ENCODE measurements around the gene FAM98A.

The FAM98A gene

DNA sequence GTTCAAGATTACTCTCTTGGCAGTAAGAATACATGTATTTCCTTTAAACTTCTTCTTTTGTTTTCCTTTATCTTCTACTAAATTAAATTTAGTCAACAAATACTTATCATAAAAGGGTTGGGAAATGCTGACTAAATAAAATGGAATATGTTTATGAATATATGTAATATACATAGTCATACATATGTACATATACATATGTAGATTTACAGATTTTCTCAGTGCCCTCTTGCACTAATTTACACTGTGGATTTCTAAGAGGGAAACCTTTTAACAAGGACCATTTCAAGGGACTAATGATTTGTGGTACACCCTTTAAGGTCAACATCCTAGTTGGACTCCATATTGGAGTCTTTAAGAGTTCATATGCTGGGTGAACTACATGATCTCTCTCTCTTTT, 37.2 kb downstream of the FAM98A start:
- no peak for DNase-seq (ENCODE audit: low read depth)
- no peak overlapping the region for H3K4me3 ChIP-seq (ENCODE audit: low read length)
- TF ChIP-seq, protein P1, sequence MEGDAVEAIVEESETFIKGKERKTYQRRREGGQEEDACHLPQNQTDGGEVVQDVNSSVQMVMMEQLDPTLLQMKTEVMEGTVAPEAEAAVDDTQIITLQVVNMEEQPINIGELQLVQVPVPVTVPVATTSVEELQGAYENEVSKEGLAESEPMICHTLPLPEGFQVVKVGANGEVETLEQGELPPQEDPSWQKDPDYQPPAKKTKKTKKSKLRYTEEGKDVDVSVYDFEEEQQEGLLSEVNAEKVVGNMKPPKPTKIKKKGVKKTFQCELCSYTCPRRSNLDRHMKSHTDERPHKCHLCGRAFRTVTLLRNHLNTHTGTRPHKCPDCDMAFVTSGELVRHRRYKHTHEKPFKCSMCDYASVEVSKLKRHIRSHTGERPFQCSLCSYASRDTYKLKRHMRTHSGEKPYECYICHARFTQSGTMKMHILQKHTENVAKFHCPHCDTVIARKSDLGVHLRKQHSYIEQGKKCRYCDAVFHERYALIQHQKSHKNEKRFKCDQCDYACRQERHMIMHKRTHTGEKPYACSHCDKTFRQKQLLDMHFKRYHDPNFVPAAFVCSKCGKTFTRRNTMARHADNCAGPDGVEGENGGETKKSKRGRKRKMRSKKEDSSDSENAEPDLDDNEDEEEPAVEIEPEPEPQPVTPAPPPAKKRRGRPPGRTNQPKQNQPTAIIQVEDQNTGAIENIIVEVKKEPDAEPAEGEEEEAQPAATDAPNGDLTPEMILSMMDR (IDR thresholded peaks at IDR 0.05; ENCODE audit: insufficient read depth, low read depth, low read length, missing control alignments) = no peak

DNA sequence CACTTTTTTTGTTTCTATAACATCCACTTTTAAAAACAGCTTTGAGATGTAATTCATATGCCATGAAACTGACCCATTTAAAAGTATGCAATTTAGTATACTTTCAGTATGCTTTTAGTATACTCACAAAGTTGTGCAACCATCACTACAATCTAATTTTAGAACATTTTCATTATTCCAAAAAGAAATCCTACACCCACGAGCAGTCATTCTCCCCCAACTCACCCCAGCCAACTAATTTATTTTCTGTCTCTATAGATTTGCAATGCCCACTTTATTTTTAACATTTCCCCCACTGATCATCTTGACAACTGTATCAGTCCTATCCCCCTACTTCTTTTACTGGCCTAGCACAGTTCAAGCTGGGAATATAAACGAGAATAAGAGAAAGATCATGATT, 39.1 kb downstream of the FAM98A start:
- no peak overlapping the region for H3K4me3 ChIP-seq (ENCODE audit: low read length)
- TF ChIP-seq, protein P1 (IDR thresholded peaks at IDR 0.05; ENCODE audit: insufficient read depth, low read depth, low read length, missing control alignments) = no peak
- DNase-seq (ENCODE audit: low read depth) = no peak

DNA sequence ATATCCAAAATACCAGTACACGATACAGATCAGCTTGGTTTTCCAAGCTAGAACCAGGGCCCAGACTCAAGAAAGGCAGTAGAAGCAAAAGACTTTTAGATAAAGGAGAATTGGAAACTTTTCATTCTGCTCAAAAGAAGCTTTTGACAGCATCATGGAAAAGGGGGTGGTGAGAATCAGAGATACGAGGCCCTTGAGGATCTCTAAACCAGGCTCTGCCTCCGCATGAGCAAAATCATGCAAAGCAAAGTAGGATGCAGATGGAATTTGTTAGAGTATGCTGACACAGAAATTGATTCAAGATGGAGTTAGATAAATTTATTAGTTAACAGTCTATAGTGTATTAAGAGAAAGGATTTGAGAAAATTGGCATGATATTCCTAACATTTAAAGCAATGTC, 39.8 kb downstream of the FAM98A start:
- H3K4me3 ChIP-seq (ENCODE audit: low read length) = no peak overlapping the region
- TF ChIP-seq, protein P1 (IDR thresholded peaks at IDR 0.05; ENCODE audit: insufficient read depth, low read depth, low read length, missing control alignments) = no peak

DNA sequence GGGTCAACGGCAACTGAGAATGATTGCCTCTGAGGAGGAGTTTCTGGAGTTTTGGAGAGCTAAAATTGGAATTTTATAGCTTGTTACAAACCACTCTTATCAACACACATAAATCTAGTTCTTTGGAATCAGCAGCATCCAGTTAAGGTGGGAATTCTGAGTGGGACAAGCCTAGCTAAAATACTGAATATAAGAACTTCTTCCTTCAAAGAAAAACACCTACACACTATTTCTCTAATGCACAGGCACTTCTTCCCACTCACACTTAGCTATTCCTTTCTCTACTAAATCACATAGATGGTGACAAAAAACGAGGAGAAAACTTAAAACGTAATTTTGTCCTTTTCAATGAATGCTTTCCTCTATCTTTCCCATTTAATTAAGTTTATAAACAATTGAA, 43.4 kb downstream of the FAM98A start:
- no peak for DNase-seq (ENCODE audit: low read depth)
- H3K4me3 ChIP-seq (ENCODE audit: low read length) = no peak overlapping the region

More for the DNA sequence above, 39.8 kb downstream of the FAM98A start:
- DNase-seq (ENCODE audit: low read depth) = no peak

DNA sequence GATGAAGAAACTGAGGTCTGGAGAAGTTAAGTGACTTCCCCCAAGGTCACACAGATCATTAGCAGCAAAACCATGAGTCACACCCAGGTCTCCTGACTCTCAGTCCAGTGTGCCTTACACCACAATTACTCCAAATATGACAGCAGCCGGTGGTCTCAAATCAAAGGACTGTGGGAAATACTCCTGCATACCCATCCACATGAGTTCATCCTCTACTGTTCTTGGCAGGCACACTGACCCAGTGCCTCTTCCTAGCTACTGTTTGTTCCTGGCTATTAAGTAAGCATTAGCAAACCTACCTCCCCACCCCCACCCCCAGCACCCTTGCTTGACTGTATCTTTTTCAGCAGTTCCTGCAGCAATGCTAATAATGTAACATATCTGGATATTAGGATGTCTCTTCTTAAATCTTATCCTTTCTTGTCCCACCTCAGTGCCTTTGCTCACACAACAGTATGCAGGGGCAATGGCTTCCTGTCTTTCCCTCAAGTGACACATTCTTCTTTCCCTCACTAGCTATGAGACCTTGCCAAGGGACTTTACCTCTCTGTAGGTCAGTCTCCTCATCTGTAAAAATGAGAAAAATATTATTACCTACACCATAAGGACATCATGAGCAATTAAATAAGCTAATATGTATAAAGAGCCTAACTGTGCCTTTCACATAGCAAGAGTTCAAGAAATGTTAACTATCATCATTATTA, 46.2 kb downstream of the FAM98A start:
- TF ChIP-seq, protein P1 (IDR thresholded peaks at IDR 0.05; ENCODE audit: insufficient read depth, low read depth, low read length, missing control alignments) = no peak
- DNase-seq (ENCODE audit: low read depth) = no peak
- H3K4me3 ChIP-seq (ENCODE audit: low read length) = no peak overlapping the region

More for the DNA sequence above, 43.4 kb downstream of the FAM98A start:
- TF ChIP-seq, protein P1 (IDR thresholded peaks at IDR 0.05; ENCODE audit: insufficient read depth, low read depth, low read length, missing control alignments) = no peak

DNA sequence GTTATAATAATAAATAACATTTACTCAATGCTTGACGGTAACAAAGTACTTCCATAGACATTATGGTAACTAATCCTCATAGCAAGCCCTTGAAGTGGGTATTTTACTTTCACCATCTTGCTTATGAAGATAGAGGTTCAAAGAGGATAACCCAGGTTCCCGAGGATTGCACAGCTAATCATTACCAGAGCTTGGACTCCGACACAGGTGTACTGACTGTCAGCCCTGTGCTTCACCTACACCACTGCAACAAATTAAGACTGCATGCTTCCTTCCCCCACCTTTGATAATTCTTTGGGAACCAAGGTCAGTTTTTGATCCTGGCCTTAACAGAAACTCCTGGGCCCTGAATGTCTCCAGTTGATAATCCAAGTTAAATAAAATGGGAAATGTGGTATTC, 48.9 kb downstream of the FAM98A start:
- TF ChIP-seq, protein P1 (IDR thresholded peaks at IDR 0.05; ENCODE audit: insufficient read depth, low read depth, low read length, missing control alignments) = no peak
- DNase-seq (ENCODE audit: low read depth) = no peak
- H3K4me3 ChIP-seq (ENCODE audit: low read length) = no peak overlapping the region

DNA sequence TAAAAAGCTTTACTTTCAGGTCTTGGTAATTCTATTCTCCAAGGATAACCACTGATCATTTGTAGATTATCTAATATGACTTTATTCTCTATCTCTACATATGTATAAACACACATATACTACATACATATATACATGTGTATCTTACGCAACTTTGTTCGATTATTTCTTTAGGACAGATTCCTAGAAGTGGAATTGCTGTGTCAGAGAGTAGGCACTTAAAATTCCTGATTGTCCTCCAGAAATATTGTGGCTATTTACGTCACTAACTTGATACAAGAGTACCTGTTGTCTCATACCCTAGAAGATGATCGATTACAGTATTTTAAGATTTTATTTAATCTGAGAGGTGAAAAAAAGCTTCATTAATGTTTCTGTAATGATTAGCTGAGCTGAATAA, 57.9 kb downstream of the FAM98A start:
- H3K4me3 ChIP-seq (ENCODE audit: low read length) = no peak overlapping the region
- no peak for DNase-seq (ENCODE audit: low read depth)
- TF ChIP-seq, protein P1 (IDR thresholded peaks at IDR 0.05; ENCODE audit: insufficient read depth, low read depth, low read length, missing control alignments) = no peak

Data from epithelial cell of esophagus (primary cell).